ENCODE data around the gene TRIM33. TPM values are rescaled to one million over a fixed set of nuclear protein-coding genes. Genes with fewer than 3 reads are reported as not detected.
"Not testable (repeated sequence)": the region's sequence is repeated elsewhere in the genome, so short reads cannot be mapped to it uniquely, and the experiment has no call there.

TRIM33 gene
- polyA plus RNA-seq, 1 experiment, result 12.2 TPM

DNA sequence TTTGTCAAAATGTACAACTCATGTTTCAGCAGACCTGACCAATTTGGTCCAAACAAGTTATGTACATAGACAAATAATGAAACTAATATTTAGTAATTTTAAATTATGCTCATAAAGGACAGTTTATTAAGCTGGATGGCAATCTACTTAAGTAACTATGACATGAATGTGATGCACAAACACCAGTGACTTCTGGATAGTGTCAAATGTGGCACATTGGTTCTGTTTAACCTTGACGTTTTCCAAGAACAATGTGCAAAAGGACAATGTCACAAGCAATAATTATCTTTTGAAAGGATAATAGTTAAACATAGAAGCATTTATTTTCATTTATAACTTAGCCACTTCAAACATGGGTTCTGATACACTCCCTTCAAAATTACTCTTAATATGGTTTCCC lies 80.0 kb downstream of the TRIM33 start:
- H3K4me3 ChIP-seq (ENCODE audit: low read depth, low read length), result no peak overlapping the region
- no peak for DNase-seq (ENCODE audit: low read depth)
- no peaks in the 10 kb centered on the region for H3K36me3 ChIP-seq (ENCODE audit: control insufficient read depth, insufficient read depth, low read length)
- no peaks in the 10 kb centered on the region for H3K27me3 ChIP-seq (ENCODE audit: control insufficient read depth, insufficient read depth, low read length)
- ChIA-PET POLR2A (no interaction called here), CTCF (no interaction called here)
- TF ChIP-seq, protein P1, sequence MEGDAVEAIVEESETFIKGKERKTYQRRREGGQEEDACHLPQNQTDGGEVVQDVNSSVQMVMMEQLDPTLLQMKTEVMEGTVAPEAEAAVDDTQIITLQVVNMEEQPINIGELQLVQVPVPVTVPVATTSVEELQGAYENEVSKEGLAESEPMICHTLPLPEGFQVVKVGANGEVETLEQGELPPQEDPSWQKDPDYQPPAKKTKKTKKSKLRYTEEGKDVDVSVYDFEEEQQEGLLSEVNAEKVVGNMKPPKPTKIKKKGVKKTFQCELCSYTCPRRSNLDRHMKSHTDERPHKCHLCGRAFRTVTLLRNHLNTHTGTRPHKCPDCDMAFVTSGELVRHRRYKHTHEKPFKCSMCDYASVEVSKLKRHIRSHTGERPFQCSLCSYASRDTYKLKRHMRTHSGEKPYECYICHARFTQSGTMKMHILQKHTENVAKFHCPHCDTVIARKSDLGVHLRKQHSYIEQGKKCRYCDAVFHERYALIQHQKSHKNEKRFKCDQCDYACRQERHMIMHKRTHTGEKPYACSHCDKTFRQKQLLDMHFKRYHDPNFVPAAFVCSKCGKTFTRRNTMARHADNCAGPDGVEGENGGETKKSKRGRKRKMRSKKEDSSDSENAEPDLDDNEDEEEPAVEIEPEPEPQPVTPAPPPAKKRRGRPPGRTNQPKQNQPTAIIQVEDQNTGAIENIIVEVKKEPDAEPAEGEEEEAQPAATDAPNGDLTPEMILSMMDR (IDR thresholded peaks at IDR 0.05; ENCODE audit: insufficient read depth, low read depth, low read length), result no peak

GRCh38 chr1:114428083-114428754 lies 82.8 kb downstream of the TRIM33 start:
- POLR2A ChIA-PET, result no interaction called here
- Histone ChIP-seq H3K36me3 (ENCODE audit: control insufficient read depth, insufficient read depth, low read length) (no peaks in the 10 kb centered on the region), H3K4me3 (ENCODE audit: low read depth, low read length) (no peak overlapping the region), H3K27me3 (ENCODE audit: control insufficient read depth, insufficient read depth, low read length) (no peaks in the 10 kb centered on the region)
- TF ChIP-seq, protein P1 (IDR thresholded peaks at IDR 0.05; ENCODE audit: insufficient read depth, low read depth, low read length), result peak; percentile 52
- DNase-seq (ENCODE audit: low read depth), result no peak
- CTCF ChIA-PET, result interaction anchor here (0.7 to 2.0 kb wide), 8 partner anchors 9 to 525 kb away, joined by 3 to 20 read pairs (median 3); no protein-coding TSS in a partner anchor

- H3K4me3 ChIP-seq (ENCODE audit: low read depth, low read length), result no peak overlapping the region
- H3K36me3 ChIP-seq (ENCODE audit: control insufficient read depth, insufficient read depth, low read length), result no peaks in the 10 kb centered on the region
- TF ChIP-seq, protein P1 (IDR thresholded peaks at IDR 0.05; ENCODE audit: insufficient read depth, low read depth, low read length), result no peak
- no peak for DNase-seq (ENCODE audit: low read depth)
- CTCF ChIA-PET, result interaction anchor here (0.8 to 2.0 kb wide), 6 partner anchors 8 to 446 kb away, joined by 3 to 20 read pairs (median 3); no protein-coding TSS in a partner anchor
- POLR2A ChIA-PET, result no interaction called here
- no peaks in the 10 kb centered on the region for H3K27me3 ChIP-seq (ENCODE audit: control insufficient read depth, insufficient read depth, low read length)
Measured at GRCh38 chr1:114427612-114428011, 83.4 kb downstream of the TRIM33 start.

DNA sequence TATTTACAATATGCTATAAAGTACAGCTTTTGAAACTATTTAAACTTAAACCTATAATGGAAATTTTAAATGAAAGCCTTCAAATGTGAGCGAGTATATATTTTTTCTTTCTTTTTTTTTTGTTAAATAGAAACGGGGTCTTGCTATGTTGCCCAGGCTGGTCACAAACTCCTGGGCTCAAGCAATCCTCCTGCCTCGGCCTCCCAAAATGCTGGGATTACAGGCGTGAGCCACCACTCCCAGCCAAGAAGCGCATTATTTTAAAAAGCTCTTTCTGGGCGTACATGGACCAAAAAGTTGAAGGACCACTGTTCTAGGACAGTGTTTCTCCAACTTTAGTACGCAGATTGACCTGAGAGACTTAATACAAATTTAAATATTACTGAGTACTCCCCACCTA lies 87.5 kb downstream of the TRIM33 start:
- Histone ChIP-seq H3K27me3 (ENCODE audit: control insufficient read depth, insufficient read depth, low read length) (no peaks in the 10 kb centered on the region), H3K4me3 (ENCODE audit: low read depth, low read length) (no peak overlapping the region), H3K36me3 (ENCODE audit: control insufficient read depth, insufficient read depth, low read length) (peaks cover 6% of the 10 kb centered on the region; the same call in 1 of the 2 replicates)
- TF ChIP-seq, protein P1 (IDR thresholded peaks at IDR 0.05; ENCODE audit: insufficient read depth, low read depth, low read length), result no peak
- ChIA-PET POLR2A (no interaction called here), CTCF (interaction anchor here (0.7 to 1.6 kb wide), 3 partner anchors 14 to 121 kb away, joined by 3 to 5 read pairs (median 3); no protein-coding TSS in a partner anchor)
- DNase-seq (ENCODE audit: low read depth), result no peak

DNA sequence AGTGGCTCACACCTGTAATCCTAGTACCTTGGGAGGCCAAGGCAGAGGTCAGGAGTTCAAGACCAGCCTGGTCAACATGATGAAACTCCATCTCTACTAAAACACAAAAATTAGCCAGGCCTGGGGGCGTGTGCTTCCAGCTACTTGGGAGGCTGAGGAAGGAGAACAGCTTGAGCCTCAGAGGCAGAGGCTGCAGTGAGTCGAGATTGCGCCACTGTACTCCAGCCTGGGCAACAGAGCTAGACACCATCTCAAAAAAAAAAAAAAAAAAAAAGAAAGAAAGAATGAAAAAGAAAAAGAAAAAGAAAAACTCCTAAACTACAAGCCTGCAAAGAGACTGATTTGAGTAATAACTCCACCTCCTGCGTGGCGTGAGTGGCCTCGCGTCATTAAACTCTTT lies 92.1 kb downstream of the TRIM33 start:
- DNase-seq (ENCODE audit: low read depth); H3K27me3 ChIP-seq (ENCODE audit: control insufficient read depth, insufficient read depth, low read length); POLR2A ChIA-PET; H3K4me3 ChIP-seq (ENCODE audit: low read depth, low read length); H3K36me3 ChIP-seq (ENCODE audit: control insufficient read depth, insufficient read depth, low read length): not testable (repeated sequence)
- CTCF ChIA-PET, result interaction anchor here (0.8 kb wide), 2 partner anchors 9 to 73 kb away, joined by 3 to 4 read pairs; no protein-coding TSS in a partner anchor
